B cell (primary cell): ENCODE measurements around the gene PPP3R1.

Experiments
- EZH2 ChIP-seq: IDR thresholded peaks from 2 replicates; pipeline ENCODE4 v1.6.1; 2012; ENCODE audit warnings: borderline replicate concordance, low read depth, mild to moderate bottlenecking, moderate library complexity, low read length; ENCODE audit not compliant: insufficient read depth, poor library complexity, severe bottlenecking
- TF ChIP-seq, protein P1 (sequence below): fragments of 200-600 bp; IDR thresholded peaks from one replicate; pipeline ENCODE4 v1.8.0; 2022; ENCODE audit warnings: antibody characterized with exemption, mild to moderate bottlenecking

DNA sequence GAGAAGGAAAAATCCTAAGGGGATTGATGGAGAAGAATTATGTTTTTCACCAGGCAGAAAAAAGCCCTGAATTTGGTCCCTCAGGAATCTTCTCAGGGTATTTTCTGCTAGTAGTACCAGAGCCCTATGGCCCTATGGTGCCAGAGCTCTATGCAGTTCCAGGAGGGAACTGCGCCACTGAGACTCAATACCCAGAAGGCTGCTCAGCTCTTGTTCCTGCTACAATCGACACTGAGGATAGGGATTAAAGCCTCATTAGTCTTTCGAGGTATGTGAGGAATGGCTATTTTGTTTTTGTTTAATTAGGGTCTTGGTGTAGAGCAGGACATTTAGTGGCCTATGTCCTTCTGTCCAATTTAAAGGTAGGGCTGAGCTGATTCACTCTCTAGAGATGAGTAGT lies 21.7 kb upstream of the PPP3R1 start:
- TF ChIP-seq, protein P1, sequence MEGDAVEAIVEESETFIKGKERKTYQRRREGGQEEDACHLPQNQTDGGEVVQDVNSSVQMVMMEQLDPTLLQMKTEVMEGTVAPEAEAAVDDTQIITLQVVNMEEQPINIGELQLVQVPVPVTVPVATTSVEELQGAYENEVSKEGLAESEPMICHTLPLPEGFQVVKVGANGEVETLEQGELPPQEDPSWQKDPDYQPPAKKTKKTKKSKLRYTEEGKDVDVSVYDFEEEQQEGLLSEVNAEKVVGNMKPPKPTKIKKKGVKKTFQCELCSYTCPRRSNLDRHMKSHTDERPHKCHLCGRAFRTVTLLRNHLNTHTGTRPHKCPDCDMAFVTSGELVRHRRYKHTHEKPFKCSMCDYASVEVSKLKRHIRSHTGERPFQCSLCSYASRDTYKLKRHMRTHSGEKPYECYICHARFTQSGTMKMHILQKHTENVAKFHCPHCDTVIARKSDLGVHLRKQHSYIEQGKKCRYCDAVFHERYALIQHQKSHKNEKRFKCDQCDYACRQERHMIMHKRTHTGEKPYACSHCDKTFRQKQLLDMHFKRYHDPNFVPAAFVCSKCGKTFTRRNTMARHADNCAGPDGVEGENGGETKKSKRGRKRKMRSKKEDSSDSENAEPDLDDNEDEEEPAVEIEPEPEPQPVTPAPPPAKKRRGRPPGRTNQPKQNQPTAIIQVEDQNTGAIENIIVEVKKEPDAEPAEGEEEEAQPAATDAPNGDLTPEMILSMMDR: no peak
- TF ChIP-seq EZH2: no peak
